ENCODE data around the gene RNF223.

Gene RNF223

DNA sequence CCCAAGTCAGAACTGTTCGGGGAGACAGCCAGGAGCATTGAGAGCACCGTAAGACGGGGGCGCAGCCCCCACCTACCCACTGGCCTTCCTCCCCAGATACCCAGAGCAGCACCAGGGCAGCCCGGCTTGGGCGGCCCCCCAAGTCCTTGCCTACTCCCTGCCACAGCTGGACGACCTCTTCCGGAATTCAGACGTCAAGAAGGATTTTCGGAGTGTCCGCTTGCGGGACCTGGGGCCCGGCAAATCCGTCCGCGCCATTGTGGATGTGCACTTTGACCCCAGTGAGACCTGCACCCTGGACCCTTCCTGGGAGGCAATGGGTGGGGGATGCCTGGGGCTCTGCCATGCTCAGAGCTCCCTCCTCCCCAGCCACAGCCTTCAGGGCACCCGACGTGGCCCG, 26.7 kb downstream of the RNF223 start:
- DNase-seq: no peak

DNA sequence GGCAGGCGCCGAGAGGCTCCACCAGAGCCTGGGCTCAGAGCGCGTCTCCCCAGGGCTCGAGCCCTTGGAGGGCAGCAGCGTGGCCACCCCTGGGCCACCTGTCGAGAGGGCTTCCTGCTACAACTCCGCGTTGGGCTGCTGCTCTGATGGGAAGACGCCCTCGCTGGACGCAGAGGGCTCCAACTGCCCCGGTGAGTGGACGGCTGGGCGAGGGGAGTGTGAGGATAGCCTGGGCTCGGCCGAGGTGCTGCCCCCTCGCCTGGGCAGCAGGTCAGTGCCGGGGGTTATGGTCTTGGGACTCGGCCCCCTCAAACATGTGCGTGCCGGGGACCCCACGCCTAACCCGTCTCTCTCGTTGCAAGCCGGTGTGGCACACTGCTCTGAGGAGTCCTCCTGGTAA, 27.3 kb downstream of the RNF223 start:
- no peak for DNase-seq

DNA sequence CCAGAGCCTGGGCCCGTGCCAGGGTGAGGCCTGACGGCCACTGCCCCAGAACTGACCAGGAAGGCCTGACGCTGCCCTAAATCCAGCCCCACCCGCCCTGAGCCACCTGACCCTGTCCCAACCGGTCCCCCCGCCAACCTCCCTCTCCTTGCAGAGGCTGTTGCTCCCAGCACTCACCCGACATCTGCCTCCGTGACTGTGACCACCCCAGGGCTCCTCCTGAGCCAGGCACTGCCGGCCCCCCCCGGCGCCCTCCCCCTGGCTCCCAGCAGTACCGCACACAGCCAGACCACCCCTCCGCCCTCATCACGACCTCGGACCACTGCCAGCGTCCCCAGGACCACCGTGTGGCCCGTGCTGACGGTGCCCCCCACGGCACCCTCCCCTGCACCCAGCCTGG, 27.9 kb downstream of the RNF223 start:
- DNase-seq: no peak

DNA sequence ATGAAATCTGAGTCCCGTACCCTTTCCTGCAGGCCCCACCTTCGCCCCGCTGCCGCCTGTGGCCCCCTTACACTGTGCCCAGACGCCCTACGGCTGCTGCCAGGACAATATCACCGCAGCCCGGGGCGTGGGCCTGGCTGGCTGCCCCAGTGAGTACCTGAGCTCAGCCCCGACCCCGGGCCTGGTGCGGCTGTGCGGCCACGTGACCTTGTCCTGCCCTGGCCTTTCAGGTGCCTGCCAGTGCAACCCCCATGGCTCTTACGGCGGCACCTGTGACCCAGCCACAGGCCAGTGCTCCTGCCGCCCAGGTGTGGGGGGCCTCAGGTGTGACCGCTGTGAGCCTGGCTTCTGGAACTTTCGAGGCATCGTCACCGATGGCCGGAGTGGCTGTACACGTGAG, 29.0 kb downstream of the RNF223 start:
- no peak for DNase-seq

- DNase-seq: no peak
These were observed 29.5 kb downstream of the RNF223 start for GRCh38 chr1:1044455-1045078.

DNA sequence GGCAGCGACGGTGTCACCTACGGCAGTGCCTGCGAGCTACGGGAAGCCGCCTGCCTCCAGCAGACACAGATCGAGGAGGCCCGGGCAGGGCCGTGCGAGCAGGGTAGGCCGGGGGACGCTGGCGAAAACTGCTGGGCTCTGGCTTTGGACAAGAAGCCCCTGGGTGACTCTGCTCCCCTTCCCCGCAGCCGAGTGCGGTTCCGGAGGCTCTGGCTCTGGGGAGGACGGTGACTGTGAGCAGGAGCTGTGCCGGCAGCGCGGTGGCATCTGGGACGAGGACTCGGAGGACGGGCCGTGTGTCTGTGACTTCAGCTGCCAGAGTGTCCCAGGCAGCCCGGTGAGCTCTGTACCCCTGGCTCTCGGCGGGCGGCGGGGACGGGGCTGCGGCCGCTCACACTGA, 30.2 kb downstream of the RNF223 start:
- no peak for DNase-seq

DNA sequence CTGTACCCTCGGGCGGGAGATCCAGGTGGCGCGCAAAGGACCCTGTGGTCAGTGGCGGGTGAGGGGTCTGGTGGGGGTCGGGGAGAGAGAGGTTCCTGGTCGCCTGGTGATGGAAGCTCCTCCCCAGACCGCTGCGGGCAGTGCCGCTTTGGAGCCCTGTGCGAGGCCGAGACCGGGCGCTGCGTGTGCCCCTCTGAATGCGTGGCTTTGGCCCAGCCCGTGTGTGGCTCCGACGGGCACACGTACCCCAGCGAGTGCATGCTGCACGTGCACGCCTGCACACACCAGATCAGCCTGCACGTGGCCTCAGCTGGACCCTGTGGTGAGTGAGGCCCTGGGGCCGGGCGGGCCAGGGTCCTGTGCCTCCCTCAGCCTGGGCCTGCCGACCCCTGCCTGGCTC, 30.7 kb downstream of the RNF223 start:
- DNase-seq: no peak

GRCh38 chr1:1042835-1043234, 31.3 kb downstream of the RNF223 start:
- no peak for DNase-seq

GRCh38 chr1:1041873-1042272, 32.2 kb downstream of the RNF223 start:
- no peak for DNase-seq

GRCh38 chr1:1041092-1041523, 33.0 kb downstream of the RNF223 start:
- no peak for DNase-seq

DNA sequence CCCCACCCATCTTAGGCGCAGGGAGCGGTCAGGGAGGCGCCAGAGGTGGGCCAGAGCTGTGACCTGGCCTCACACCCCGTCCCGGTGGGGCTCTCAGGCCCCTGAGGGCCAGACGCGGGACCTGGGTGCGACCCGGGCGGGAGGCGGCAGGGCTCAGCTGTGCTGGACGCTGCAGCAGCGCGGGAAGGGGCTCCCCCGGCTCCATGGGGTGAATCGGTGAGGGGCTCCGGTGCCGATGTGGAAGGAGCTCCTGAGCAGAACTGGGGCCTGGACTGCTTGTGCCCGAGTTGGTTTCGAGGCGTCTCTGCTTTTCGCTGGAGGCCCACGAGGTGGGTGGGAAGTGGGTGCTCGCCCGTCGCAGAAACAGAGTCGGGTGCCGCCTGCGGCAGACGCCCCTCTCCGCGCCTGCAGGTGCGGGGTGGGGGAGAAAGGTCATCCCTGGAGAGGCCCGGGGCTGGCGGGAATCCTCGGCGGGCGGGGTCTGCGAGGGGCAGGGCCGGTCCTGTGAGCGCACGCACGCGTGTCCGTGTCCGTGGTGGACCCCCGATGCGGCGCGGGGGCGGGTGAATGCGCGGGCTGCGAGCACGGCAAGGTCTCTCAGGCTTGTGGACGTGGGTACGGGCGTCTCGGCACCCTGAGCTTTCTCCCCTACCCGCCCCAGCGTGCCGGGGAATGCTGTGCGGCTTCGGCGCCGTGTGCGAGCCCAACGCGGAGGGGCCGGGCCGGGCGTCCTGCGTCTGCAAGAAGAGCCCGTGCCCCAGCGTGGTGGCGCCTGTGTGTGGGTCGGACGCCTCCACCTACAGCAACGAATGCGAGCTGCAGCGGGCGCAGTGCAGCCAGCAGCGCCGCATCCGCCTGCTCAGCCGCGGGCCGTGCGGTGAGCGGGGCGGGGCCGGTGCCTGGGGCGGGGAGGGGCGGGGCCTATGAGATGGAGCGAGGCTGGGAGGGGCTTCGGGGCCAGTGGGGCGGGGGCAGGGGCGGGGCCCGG, 33.8 kb downstream of the RNF223 start:
- DNase-seq: peak in 49 of 56 donors; percentile 10 to 84 (median 64)

GRCh38 chr1:1039145-1039910, 34.8 kb downstream of the RNF223 start:
- DNase-seq: no peak

GRCh38 chr1:1038694-1039093, 35.4 kb downstream of the RNF223 start:
- DNase-seq: peak in 1 of 56 donors; percentile 10

DNA sequence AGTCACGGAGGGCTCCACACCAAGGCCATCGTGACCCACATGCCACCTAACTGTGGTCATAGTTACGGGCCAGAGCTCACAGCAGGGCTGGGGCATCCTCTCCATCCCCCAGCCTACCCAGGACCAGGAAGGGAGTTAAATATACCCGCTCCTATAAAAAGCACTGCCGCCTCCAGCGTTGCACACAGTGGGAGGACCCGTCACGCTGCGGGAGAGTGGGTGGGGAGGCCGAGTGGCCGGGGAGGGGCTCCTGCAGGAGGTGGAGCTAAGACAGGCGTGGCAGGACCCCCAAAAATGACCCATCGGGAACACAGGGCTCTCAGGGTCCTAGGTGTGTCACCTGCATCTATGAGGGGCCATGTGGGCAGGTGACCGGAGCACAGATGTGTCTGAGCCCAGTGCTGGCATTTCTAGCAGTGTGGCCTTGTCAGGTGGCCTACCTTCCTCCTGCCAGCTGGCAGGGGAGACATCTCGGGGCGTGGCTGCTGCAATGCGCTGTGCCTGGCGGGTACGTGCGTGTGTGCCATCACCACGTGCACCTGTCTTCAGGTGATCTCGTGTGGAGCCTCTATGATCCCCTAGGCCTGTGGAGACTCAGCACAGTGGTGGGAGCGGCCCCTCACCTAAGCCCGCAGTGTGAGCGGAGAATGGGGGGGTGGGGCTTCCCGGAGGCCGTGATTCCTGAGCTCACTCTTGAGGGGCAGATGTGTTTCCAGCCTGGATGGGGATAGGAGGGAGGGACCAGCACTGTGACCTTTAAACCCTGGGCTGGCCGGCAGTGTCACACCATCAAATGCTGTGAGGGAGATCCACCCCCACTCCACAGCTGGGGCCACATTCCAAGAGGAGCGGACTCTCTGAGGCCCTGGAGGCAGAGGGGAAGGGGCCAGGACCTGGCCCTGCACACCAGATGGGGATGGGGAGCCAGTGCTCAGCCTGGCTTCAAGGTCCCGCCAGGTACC, 36.5 kb downstream of the RNF223 start:
- DNase-seq: peak in 7 of 56 donors; percentile 24 to 49 (median 36)

DNA sequence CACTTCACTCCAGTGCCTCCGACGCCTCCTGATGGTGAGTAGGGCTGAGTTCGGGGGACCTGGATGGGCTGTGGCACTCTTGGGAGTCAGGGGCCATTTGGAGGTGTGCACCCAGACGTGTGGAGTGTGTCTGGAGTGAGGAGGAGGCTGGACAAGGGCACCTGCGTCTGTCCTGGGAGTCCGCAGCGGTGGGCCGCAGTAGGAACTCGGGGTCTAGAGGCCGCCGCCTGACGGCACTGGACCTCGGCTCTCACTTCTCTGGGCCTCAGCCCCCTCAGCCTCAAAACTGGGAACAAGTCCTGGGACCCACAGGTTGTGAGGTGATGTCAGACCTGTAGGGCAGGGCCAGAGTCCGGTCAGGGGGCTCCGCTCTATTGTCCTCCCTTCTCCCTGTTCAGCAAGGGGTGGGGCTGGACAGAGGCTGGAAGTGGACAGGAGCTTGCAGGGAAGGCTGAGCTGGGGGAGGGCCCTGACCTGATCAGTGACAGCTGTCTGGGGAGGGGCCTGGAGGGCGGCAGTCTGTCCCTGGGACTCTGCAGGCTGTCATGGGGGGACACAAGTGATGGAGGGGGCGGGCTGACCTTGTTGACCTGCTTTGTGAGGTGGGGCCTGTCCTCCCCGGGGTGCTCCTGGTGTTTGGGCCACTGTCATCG, 38.7 kb downstream of the RNF223 start:
- no peak for DNase-seq

DNA sequence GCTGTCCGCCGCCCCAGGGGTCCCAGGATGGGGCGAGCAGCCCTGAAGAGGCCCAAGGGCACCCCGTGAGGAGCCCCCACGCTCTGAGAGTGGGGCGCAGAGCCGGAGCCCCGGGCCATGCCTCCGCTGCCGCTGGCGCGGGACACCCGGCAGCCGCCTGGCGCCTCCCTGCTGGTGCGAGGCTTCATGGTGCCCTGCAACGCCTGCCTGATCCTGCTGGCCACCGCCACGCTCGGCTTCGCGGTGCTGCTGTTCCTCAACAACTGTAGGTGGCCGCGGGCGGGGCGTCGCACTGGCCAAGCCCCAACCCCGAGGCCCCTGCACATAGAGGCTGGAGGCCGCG, 39.7 kb downstream of the RNF223 start:
- no peak for DNase-seq

DNA sequence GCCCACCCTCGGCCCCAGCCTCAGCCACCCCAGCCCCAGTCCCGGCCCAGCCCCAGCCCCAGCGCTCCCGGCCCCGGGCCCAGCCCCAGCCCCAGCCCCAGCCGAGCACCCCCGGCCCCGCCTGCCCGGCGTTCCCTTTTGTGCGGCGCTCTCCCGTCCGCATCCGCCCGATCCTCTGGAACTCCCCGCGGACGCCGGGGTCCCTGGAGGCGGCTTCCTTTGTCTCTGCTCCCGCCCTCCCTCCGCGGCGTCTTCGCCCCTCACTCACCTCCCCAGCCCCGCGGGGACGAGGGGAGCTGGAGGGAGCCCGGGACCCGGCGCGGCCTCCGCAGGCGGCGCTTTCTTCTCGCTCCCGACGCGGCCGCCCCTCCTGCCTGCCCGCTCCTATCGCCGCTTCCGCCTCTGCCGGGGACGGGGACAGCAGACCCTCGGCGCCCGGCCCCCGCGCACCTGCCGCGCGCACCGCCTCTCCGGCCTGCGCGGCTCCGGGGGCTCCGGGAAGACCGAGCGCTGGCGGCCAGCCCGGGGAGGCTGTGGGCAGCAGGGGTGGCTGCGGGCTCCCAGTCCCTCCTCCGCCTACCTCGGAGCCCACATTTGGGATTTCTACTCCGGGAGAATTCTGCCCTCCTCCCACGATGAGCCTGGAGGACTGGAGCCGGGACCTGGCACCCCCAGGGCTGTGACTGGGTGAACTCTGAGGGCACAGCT, 40.2 kb downstream of the RNF223 start:
- DNase-seq: no peak

DNA sequence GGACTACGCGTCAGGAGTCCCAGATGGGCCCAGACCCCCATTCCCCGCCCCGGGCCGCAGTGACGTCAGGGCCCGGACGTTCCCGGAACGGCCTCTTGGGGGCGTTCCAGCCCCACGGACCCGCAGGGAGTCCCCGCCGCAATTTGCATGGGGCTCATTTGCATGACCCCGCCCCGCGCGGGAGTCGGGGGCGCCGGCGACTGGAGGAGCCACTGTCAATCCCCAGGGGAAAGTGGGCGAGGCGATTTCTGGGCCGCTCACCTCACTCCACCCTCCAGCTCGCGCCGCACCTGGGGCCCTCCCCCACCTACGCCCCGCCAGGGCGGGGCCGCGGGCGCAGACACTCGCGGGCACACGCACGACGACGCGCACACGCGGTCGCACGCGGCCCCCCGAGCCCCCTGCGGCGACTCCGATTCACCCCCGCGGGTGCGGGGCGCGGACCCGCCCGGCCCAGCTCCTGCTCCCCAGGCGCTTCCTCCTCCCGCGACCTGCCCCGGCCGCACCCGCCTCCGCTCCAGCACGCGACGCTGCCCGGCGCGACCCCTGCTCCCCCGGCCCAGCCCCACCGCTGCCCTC, 41.0 kb downstream of the RNF223 start:
- peak in 54 of 56 donors; percentile 25 to 90 (median 72) for DNase-seq

GRCh38 chr1:1032424-1032823, 41.7 kb downstream of the RNF223 start:
- DNase-seq: peak in 14 of 56 donors; percentile 18 to 58 (median 40)
